GM19467 (cell line): ENCODE measurements around the gene C2orf72.
"Not testable (repeated sequence)": the region's sequence is repeated elsewhere in the genome, so short reads cannot be mapped to it uniquely, and the experiment has no call there.

ENCODE experiments used
- ATAC-seq: cut with Tn5 transposase; IDR thresholded peaks from one replicate; pipeline ENCODE4 v1.9.1; 2021; ENCODE audit warnings: mild to moderate bottlenecking, moderate library complexity; ENCODE audit not compliant: unreplicated experiment

The C2orf72 gene

DNA sequence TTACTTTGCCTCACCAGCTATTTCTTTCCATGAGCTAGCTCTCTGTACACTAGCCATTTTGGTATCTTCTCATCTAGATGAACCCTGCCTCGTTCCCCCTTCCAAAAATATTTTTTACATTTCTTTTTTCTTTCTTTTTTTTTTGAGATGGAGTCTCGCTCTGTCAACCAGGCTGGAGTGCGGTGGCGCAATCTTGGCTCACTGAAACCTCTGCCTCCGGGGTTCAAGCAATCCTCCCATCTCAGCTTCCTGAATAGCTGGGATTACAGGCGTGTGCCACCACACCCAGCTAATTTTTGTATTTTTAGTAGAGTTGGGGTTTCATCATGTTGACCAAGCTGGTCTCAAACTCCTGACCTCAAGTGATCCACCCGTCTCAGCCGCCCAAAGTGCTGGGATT, 30.2 kb downstream of the C2orf72 start:
- ATAC-seq, result not testable (repeated sequence)

DNA sequence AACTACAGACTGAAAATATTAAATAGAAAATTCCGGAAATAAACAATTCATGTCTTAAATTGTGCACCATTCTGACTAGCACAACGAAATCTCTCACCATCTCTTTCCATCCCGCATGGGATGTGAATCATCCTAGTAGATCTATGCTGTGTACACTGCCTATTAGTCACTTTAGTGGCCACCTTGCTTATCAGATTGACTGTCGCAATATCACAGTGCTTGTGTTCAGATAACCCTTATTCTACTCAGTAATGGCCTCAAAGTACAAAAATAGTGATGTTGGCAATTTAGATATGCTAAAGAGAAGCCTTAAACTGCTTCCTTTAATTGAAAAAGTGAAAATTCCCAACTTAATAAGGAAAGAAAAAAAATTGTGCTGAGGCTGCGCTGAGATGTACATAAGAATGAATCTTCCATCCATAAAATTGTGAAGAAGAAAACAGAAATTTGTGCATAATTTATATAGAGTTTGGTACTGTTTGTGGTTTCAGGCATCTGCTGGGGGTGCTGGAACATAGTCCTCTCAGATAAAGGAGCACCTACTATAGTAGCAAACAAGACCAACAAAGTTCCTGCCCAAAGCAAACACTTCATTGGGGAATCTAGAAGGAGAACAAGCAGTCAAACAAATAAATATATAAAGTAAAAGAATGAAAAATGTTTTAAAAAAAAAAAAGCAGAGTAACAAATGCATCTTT, 31.4 kb downstream of the C2orf72 start:
- ATAC-seq, result no peak

GRCh38 chr2:231069379-231070054, 32.2 kb downstream of the C2orf72 start:
- ATAC-seq, result no peak

DNA sequence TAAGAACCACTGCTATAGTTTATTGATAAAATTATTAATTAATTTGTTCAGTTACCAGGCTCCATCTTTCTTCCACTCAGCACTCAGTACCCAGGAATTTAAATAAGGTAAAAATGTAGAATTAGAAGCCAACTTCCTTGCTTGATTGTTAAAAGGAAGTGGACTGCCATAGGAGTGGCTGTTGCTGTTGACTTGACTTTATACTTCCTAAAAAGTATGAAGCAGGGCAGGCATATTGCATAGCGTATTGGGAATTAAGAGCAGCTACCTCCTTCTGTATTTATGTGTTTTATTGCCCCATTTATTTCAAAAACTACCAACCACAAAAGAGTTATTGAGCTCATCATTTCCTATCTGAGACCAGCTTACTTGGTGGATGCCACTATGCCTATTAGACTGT, 47.2 kb downstream of the C2orf72 start:
- ATAC-seq, result no peak

DNA sequence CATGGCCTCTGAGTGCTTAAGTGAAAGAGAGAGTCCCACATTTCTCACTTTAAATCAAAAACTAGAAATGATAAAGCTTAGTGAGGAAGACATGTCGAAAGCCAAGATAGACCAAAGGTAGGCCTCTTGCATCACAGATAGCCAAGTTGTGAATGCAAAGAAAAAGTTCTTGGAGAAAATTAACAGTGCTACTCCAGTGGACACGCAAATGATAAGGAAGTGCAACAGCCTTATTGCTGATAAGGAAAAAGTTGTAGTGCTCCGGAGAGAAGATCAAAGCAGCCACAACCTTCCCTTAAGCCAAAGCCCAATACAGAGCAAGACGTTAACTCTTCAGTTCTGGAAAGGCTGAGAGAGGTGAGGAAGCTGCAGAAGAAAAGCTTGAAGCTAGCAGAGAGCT, 51.4 kb downstream of the C2orf72 start:
- no peak for ATAC-seq

DNA sequence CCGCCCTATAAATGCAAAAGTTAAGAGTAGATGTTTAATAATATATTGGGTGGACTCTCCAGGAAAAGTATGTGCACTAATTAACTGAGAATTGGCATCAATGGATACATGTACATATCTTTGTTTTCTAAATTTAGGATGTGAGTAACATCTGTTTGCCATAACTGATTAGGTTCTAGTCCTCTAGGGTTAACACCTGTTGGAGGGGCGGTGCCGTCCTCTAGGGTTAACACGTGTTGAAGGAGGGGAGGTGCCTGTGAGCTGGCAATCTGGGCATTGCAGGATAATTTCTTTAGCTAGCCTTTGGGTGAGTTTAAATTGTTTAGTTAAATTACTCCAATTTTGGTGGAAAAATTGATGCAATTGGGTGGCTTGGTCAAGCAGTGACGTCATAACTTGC, 56.6 kb downstream of the C2orf72 start:
- ATAC-seq, result no peak

- no peak for ATAC-seq
Observed at GRCh38 chr2:231094736-231095346, 57.5 kb downstream of the C2orf72 start.
